Measurements from ENCODE around the gene NUDT16L1.
A peak's percentile ranks its signal among the peaks of the same experiment; 100 is the strongest.
"Not testable (repeated sequence)": the region's sequence is repeated elsewhere in the genome, so short reads cannot be mapped to it uniquely, and the experiment has no call there.

NUDT16L1 gene

DNA sequence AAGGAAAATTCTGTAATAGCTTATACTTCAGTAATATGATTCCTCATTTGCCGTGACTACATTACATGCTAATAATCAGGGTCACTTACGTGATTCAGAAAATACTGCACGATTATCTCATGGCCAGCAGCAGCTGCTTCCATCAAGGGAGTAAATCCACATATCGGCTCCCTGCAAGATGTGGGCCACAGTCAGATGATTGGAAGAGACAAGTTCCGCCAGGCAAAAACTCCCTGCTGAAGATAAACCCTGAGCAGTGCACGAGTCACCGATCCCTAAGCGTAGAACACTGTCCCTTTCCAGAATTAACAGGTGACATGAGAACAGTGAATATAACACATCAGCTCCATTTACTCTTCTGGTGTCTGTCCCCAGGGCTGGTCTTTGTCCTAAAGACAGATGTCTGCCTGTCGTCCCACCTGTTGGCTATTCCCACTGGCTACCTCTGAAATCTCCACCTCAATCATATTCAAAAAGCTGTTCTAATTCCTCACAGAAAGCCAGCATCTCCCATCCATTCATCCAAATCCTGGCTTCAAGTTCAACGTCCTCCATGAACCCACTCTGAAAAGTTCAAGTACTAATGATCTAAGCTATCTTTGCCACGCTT, 31.4 kb downstream of the NUDT16L1 start:
- no peak for DNase-seq

GRCh38 chr16:4726616-4727015, 33.3 kb downstream of the NUDT16L1 start:
- no peak for DNase-seq

- no peak for DNase-seq
Observed at GRCh38 chr16:4728676-4729075, 35.3 kb downstream of the NUDT16L1 start.

- no peak for DNase-seq
Observed at GRCh38 chr16:4729876-4730275, 36.5 kb downstream of the NUDT16L1 start.

DNA sequence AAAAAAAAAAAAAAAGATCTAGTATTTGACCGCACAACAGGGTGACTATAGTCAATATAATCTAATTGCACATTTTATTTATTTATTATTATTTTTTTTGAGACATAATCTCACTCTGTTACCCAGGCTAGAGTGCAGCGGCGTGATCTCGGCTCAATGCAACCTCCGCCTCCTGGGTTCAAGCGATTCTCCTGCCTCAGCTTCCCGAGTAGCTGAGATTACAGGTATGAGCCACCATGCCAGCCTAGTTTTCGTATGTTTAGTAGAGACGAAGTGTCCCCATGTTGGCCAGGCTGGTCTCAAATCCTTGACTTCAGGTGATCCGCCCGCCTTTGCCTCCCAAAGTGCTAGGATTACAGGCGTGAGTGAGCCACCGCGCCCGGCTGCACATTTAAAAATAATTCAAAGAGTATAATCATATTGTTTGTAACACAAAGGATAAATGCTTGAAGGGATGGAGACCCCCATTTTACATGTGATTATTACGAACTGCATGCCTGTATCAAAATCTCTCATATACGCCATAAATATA, 39.9 kb downstream of the NUDT16L1 start:
- DNase-seq, result no peak

DNA sequence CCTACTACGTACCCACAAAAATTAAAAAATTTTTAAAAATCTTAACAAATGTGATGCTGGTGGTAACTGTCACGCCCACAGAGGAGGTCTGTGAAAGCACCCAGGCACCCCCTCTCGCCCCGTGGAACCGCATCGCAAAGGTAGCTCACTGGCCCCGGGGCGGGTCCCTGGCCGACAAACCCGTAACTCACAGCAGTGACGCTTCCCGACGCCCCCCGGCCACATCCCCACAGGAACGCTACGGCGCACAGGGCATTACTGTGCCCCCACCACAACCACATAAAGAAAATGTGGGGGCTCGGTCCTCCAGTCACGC, 40.3 kb downstream of the NUDT16L1 start:
- no peak for DNase-seq

DNA sequence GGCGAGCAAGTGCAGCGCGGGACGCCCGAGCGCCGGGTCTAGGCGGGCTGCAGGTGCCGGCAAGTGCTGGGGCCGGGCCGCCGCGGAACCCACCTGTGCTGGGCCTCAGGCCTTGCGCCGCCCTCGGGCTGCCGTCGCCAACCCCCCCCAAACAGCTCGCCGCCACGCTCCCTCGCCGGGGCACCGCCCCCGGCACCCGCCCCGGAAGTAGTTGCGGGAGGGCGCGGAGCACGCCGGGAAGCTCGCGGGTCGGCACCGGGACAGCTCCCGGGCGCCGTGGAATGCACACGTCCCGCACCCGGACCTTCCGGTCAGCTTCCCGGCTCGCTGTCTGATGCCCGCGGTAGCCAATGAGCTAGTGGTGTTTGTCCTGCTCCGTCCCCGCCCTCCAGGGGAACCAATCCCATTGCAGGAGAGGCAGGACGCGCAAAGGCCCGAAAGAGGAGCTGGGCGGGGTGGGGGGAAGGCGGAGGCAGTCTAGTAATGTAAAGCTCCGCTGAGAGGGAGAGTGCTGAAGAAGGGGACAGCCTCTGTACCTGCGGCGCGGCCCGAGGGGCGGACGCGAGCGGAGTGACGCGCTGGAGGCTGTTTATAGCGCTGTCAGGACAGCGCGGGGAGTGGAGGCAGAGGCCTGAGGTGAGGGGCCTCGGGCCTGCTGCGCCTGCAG, 40.8 kb downstream of the NUDT16L1 start, which contains the start of the genes ANKS3 and DNAAF8:
ANKS3 (minus strand) TSS at position 209 of the 667 bp plus-strand sequence. CDS start 4,122 bp downstream, outside the sequence.
DNAAF8 (plus strand) TSS at position 475 of the 667 bp plus-strand sequence. CDS start 1,978 bp downstream, outside the sequence.
- DNase-seq, result peak; percentile 98

GRCh38 chr16:4734730-4735535, 41.6 kb downstream of the NUDT16L1 start:
- DNase-seq, result peak; percentile 84

DNA sequence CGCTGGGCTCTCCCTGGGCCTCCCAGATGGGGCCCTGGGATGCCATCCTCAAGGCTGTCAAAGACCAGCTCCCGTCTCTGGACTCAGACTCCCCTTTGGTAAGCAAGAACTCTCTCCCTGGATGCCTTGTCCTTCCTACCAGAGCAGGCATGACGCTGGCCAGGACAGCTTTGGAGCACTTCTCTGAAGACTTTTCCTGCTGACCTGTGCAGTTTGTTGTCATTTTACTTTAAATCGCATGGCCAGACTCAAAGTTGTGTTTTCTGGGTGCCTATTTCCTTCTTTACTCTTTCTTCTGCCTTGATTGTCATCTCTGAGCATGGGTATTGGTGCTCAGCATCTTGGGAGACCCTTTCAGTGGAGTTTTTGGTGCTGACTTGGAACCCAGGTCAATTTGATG, 43.2 kb downstream of the NUDT16L1 start:
- DNase-seq, result no peak

DNA sequence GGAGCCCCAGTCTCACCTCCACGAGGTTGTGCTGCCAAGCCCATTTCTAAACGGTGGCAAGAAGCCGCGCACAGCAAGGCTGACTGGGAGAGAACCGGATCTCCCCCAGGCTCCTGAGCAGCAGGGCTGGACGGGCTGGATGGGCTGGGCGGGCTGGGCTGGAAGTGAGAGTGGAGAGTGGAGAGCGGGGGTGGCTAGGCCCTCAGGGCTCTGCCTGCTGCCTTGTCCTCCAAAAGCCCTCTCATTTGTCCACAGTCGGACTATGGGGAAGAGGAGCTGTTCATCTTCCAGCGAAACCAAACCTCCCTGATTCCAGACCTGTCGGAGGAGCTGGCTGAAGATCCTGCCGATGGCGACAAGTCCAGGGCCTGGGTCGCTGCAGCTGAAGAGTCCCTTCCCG, 44.2 kb downstream of the NUDT16L1 start:
- no peak for DNase-seq

DNA sequence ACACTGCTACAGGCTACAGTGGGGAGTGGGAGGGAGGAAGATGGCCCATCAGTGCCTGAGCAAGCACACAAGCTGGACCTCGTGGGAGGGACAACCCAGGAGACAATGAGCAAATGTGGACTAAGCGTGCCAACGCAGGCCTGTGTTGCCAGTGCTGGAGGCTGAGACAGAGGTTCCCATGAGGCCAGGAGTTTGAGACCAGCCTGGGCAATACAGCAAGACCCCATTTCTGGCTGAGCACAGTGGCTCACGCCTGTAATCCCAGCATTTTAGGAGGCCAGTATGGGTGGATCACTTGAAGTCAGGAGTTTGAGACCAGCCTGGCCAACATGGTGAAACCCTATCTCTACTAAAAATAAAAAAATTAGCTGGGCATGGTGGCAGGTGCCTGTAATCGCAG, 45.0 kb downstream of the NUDT16L1 start:
- DNase-seq, result not testable (repeated sequence)

GRCh38 chr16:4743226-4743878, 50.0 kb downstream of the NUDT16L1 start:
- no peak for DNase-seq

- DNase-seq, result no peak
Observed at GRCh38 chr16:4744555-4745273, 51.4 kb downstream of the NUDT16L1 start.

- DNase-seq, result no peak
Observed at GRCh38 chr16:4745274-4745569, 51.9 kb downstream of the NUDT16L1 start.

Measured in fibroblast of skin of abdomen (primary cell).